Measurements from ENCODE around the gene SCGB1D1.

SCGB1D1 gene

GRCh38 chr11:62237499-62237898 lies 47.5 kb downstream of the SCGB1D1 start:
- no peak for DNase-seq

GRCh38 chr11:62238151-62238550 lies 48.1 kb downstream of the SCGB1D1 start:
- DNase-seq: no peak

- no peak for DNase-seq
These were observed 51.1 kb downstream of the SCGB1D1 start for GRCh38 chr11:62241095-62241494.

GRCh38 chr11:62242021-62242420 lies 52.0 kb downstream of the SCGB1D1 start, which contains the start of gene SCGB1D2:
Gene SCGB1D2 (plus strand): TSS chr11:62242239. CDS start chr11:62242308, 69 bp downstream.
- no peak for DNase-seq
